GM12878 (cell line): ENCODE results near the gene AADACL2. TPM values are rescaled to one million over a fixed set of nuclear protein-coding genes. Genes with fewer than 3 reads are reported as not detected.

Experiments used
- BACH1 ChIP-seq: fragments of 450-650 bp; IDR thresholded peaks from 2 replicates; pipeline ENCODE4 v1.6.1; 2017; ENCODE audit warnings: mild to moderate bottlenecking, borderline replicate concordance
- BCLAF1 ChIP-seq: fragments of 450-650 bp; IDR thresholded peaks from 2 replicates; pipeline ENCODE4 v1.6.1; 2017; ENCODE audit warnings: antibody characterized with exemption, mild to moderate bottlenecking, moderate library complexity
- E2F4 ChIP-seq: IDR thresholded peaks from 2 replicates; pipeline ENCODE4 v1.6.1; 2012; ENCODE audit warnings: low read depth, low read length, improper control_type of control experiment
- JUNB ChIP-seq: IDR thresholded peaks from 2 replicates; pipeline ENCODE4 v1.6.1; 2016; ENCODE audit warnings: antibody characterized with exemption, mild to moderate bottlenecking
- RELB ChIP-seq: fragments of 450-650 bp; IDR thresholded peaks from 2 replicates; pipeline ENCODE4 v1.6.1; 2017; ENCODE audit warnings: low read depth, mild to moderate bottlenecking, moderate library complexity
- SKIL ChIP-seq: fragments of 450-650 bp; IDR thresholded peaks from 2 replicates; pipeline ENCODE4 v1.6.1; 2017; ENCODE audit warnings: mild to moderate bottlenecking, low read depth, inconsistent platforms; ENCODE audit not compliant: poor library complexity, severe bottlenecking
- ZBTB40 ChIP-seq: fragments of 450-650 bp; IDR thresholded peaks from 2 replicates; pipeline ENCODE4 v1.6.1; 2016; ENCODE audit warnings: mild to moderate bottlenecking, moderate library complexity, borderline replicate concordance
- polyA plus RNA-seq, 11 experiments: library from polyadenylated mRNA; depleted of rRNA in 4 of 11; unstranded in 6 of 11; stranded (reverse) in 5 of 11; fragments of >200 nt; fragmentation: Nextera tagmentation in 4 of 11; fragmentation: Illumina TruSeq in 1 of 11; extraction: Ambion mirVana in 4 of 11; extraction: Trizol in 1 of 11; gene quantifications; 1 replicate in 1 of 11; 2 replicates in 10 of 11; pipeline versions ENCODE4 v1.2.1 to v1.2.3, GENCODE V29; 2011 to 2016; ENCODE audit warnings: inconsistent platforms in 2 of 11, missing spikeins in 2 of 11, low read depth in 1 of 11
- total RNA-seq, 4 experiments: library from RNA; depleted of rRNA in 3 of 4; stranded (reverse); fragments of >200 nt in 3 of 4; fragmentation: Illumina TruSeq in 1 of 4; extraction: Trizol in 1 of 4; gene quantifications; 2 replicates each; pipeline versions ENCODE4 v1.2.1 to v1.2.3, GENCODE V29; 2013 to 2021

The AADACL2 gene
- total and polyA plus RNA-seq, 10 of the 15 experiments (the other 5 are each of a cell fraction or from before 2014, with no cell fraction given): not detected

GRCh38 chr3:151776259-151776740, 42.6 kb downstream of the AADACL2 start (continued):
- TF ChIP-seq ZBTB40 (no peak), BACH1 (no peak), JUNB (no peak), BCLAF1 (no peak), RELB (no peak), SKIL (no peak), E2F4 (no peak)
